Mononuclear cell (primary cell): ENCODE measurements around the gene DEFB131B. TPM values are rescaled to one million over a fixed set of nuclear protein-coding genes. Genes with fewer than 3 reads are reported as not detected.
A peak's percentile ranks its signal among the peaks of the same experiment; 100 is the strongest.

Experiments used
- H3K27me3 ChIP-seq: 2 replicates; pipeline ENCODE4 v1.6.0; 2011; ENCODE audit warnings: low read length, control low read depth; ENCODE audit not compliant: insufficient read depth
- H3K4me1 ChIP-seq: 2 replicates; pipeline ENCODE4 v1.5.1; 2011; ENCODE audit warnings: mild to moderate bottlenecking, low read length, control low read depth; ENCODE audit not compliant: insufficient read depth
- H3K4me3 ChIP-seq: 2 replicates; pipeline ENCODE4 v1.5.1; 2011; ENCODE audit warnings: mild to moderate bottlenecking, low read length, moderate library complexity
- H3K9me3 ChIP-seq: 2 replicates; pipeline ENCODE4 v1.5.1; 2011; ENCODE audit warnings: low read depth, mild to moderate bottlenecking, control low read depth, low read length
- total RNA-seq: library from RNA; depleted of rRNA; stranded (reverse); fragments of >200 nt; gene quantifications from one replicate; pipeline ENCODE4 v1.2.3, GENCODE V29; 2012

DEFB131B gene
- total RNA-seq, 1 donor, result not detected

DNA sequence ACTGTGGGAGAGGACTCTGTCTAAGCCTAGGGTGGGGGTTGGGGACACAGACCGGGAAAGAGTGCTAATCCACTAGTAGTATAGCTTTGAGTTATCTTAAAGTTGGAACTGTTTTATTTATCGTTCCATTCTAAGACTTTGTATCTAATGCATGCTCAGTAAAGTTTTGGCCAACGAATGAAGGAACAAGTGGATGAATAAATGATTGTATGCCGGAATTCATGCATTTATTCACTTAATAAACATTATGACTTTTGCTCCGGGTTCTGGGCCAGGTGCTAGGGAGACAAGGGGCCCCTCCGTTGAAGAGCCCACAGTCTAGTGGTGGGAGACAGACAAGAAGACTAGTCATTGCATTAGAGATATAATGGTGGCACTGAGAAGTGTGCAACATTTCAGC, 51.2 kb downstream of the DEFB131B start:
- peaks cover 29% of the 10 kb centered on the region for H3K4me1 ChIP-seq
- no peaks in the 10 kb centered on the region for H3K27me3 ChIP-seq
- H3K9me3 ChIP-seq, result no peaks in the 10 kb centered on the region
- H3K4me3 ChIP-seq, result peak overlapping the region; percentile 72

DNA sequence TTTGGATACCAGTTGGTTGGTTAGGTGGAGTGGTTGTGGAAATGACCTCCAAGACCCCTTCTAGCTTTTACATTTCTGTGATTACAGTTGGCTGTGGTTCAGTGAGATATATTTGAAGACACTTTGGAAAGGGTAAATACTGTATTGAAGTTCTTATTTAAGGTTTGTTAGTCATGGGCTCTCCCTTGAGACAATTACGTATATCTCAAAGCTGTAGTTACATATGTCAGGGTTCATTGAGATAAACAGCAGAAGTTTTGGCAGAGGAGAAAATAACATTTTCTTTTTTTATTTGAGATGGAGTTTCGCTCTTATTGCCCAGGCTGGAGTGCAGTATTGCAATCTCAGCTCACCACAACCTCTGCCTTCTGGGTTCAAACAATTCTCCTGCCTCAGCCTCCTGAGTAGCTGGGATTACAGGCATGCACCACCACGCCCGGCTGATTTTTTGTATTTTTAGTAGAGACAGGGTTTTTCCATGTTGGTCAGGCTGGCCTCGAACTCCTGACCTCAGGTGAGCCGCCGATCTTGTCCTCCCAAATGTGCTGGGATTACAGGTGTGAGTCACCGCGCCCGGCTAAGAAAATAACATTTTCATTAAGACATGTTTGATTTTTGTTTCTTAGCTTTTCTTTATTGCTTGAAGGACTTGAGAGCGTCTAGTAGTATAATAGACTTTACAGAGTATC, 52.4 kb downstream of the DEFB131B start:
- no peaks in the 10 kb centered on the region for H3K27me3 ChIP-seq
- no peak overlapping the region for H3K4me3 ChIP-seq
- H3K9me3 ChIP-seq, result no peaks in the 10 kb centered on the region
- H3K4me1 ChIP-seq, result peaks cover 29% of the 10 kb centered on the region

DNA sequence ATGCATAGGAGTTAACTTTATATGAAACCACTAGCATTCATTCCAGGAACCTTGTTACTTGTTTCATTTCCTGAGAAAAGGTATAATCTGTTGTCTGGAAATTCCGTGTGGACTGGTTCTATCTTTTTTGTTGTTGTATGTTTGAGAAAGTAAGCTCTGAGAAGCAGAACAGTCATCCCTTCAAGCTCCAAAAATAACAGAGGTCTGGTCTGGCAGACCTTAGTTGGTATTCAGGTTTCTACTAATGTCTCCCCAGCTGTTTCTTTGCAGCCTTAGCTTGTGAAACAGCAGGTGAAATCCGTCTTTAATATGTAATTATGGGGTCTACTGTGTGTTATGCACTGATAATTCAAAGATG, 53.0 kb downstream of the DEFB131B start:
- no peaks in the 10 kb centered on the region for H3K27me3 ChIP-seq
- H3K4me3 ChIP-seq, result no peak overlapping the region
- H3K4me1 ChIP-seq, result peaks cover 29% of the 10 kb centered on the region
- no peaks in the 10 kb centered on the region for H3K9me3 ChIP-seq

DNA sequence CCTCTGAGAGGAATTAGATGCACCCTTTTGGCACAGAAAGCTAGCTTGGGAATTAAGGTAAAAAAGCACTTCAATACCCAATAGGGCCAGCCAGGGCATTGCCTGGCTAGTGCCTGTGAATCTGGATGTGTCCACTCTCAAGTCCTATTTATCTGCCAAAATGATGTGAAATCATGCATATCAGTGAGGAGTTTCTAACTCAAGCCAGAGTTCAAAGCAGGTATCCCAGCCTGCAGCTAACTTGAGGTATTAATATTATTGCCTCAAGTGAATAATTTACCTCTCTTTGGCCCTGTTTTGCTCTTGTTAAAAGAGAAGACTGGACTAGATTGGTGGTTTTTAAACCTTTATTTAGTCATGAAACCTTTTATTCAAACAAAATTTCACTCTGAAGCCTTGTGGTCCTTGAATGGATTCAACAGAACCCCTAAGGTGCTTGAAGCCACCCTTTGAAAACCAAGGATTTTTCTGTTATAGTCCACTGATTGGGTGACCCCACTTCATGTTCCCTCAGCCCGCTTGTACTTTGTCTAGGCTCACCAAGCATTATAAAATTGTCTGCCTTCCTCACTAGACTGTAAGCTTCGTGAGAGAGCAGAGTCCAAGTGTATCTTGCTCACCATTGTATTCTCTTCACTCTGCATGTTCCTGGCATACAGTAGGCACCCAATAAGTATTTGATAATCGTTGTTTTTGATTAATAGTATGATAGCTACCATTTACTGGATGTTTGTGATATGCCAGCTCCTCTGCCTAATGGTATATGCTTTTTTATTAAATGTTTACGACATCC, 55.1 kb downstream of the DEFB131B start:
- no peak overlapping the region for H3K4me3 ChIP-seq
- H3K9me3 ChIP-seq, result no peaks in the 10 kb centered on the region
- H3K27me3 ChIP-seq, result no peaks in the 10 kb centered on the region
- peaks cover 19% of the 10 kb centered on the region for H3K4me1 ChIP-seq

Other genes starting within 250 kb of the DEFB131B start
- gene DEFB108B, start 45.3 kb upstream of the DEFB131B start, total RNA-seq, result not detected
- gene XNDC1N, start 50.1 kb downstream of the DEFB131B start, total RNA-seq, result 10.3 TPM
- 3.0 TPM for gene RNF121, start 50.6 kb downstream of the DEFB131B start, total RNA-seq
- gene IL18BP, start 120.5 kb downstream of the DEFB131B start, total RNA-seq, result 9.6 TPM
- 125 TPM for gene NUMA1, start 202.1 kb downstream of the DEFB131B start, total RNA-seq
- 0.63 TPM for gene LRRC51, start 202.4 kb downstream of the DEFB131B start, total RNA-seq
- gene LAMTOR1, start 224.8 kb downstream of the DEFB131B start, total RNA-seq, result 88.5 TPM
- gene TOMT, start 227.5 kb downstream of the DEFB131B start, total RNA-seq, result not detected
- gene ANAPC15, start 234.2 kb downstream of the DEFB131B start, total RNA-seq, result 30.2 TPM